ENCODE results near the gene MCM7.

The MCM7 gene

DNA sequence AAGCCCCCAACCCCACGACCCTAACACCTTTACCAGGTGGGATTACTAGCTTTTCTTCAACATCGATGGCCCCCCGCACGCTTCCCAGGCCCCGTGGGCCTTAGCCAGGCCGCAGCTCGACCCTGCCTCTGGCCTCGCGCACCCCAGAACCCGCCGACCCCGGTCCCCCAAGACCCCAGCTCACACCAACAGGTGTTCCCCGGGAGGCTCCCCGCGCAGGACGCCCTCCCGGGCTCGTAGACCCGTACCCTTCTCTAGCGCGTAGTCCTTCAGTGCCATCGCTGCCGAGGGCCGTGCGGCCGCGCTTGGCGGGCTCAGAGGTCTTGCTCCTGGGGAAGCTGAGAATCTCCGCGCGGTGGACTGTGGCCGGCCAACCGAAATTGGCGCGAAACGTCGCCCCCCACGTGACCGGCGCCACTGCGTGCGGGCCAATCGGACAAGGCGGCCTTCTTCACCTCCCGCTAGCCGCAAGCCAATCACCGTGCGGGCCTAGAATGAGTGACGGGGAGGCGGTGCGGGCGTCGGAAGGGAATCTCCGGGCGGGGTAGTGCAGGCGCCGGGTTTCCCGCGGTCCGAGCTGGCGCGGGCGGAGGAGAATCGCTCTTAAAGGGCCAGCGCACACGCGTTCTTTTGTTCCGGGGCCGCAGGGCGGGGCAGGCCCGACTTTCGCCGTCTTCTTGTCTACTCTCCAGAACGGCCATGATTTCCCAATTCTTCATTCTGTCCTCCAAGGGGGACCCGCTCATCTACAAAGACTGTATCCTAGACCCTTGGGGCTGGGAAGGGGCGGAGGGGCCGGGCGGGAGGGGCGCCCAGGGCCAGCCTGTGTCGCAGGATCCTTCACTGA is at the start of gene MCM7, which contains the start of gene AP4M1:
Gene MCM7, minus strand, starts transcription at position 382 of the 847 bp plus-strand sequence. Its CDS starts 103 bp downstream, at position 279.
Gene AP4M1, plus strand, starts transcription at position 628 of the 847 bp plus-strand sequence. Its CDS starts 72 bp downstream, at position 700.
- Histone ChIP-seq H3K9ac (ENCODE audit: low read depth, low read length, poor library complexity, severe bottlenecking) (peak within 1 kb of the TSS; percentile 100), H2AFZ (ENCODE audit: low read length) (peak within 1 kb of the TSS; percentile 61), H3K79me2 (ENCODE audit: insufficient read depth, low read length) (peaks cover 64% of the 10 kb centered on the region), H3K4me3 (ENCODE audit: low read length, poor library complexity, severe bottlenecking) (peak within 1 kb of the TSS; percentile 98), H3K36me3 (ENCODE audit: insufficient read depth, low read length) (peaks cover 40% of the 10 kb centered on the region), H4K20me1 (ENCODE audit: insufficient read depth, low read length, poor library complexity, severe bottlenecking) (peaks cover 43% of the 10 kb centered on the region), H3K27me3 (ENCODE audit: insufficient read depth, low read length, poor library complexity, severe bottlenecking) (peaks cover 9% of the 10 kb centered on the region), H3K9me3 (ENCODE audit: insufficient read depth, low read depth, low read length) (no peaks in the 10 kb centered on the region), H3K4me2 (ENCODE audit: low read depth, low read length, poor library complexity, severe bottlenecking) (peak within 1 kb of the TSS; percentile 98), H3F3A (ENCODE audit: low read depth) (no peaks in the 10 kb centered on the region), H3K9me2 (replicated peaks; ENCODE audit: low read depth, low read length) (no peaks in the 10 kb centered on the region), H3K4me1 (ENCODE audit: insufficient read depth, low read length, poor library complexity, severe bottlenecking) (peaks cover 31% of the 10 kb centered on the region)
- TF ChIP-seq, protein P1, sequence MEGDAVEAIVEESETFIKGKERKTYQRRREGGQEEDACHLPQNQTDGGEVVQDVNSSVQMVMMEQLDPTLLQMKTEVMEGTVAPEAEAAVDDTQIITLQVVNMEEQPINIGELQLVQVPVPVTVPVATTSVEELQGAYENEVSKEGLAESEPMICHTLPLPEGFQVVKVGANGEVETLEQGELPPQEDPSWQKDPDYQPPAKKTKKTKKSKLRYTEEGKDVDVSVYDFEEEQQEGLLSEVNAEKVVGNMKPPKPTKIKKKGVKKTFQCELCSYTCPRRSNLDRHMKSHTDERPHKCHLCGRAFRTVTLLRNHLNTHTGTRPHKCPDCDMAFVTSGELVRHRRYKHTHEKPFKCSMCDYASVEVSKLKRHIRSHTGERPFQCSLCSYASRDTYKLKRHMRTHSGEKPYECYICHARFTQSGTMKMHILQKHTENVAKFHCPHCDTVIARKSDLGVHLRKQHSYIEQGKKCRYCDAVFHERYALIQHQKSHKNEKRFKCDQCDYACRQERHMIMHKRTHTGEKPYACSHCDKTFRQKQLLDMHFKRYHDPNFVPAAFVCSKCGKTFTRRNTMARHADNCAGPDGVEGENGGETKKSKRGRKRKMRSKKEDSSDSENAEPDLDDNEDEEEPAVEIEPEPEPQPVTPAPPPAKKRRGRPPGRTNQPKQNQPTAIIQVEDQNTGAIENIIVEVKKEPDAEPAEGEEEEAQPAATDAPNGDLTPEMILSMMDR (conservative IDR thresholded peaks at IDR 0.05; ENCODE audit: low read length): no peak
- TF ChIP-seq EZH2phosphoT487 (IDR thresholded peaks at IDR 0.05; ENCODE audit: borderline replicate concordance): no peak

DNA sequence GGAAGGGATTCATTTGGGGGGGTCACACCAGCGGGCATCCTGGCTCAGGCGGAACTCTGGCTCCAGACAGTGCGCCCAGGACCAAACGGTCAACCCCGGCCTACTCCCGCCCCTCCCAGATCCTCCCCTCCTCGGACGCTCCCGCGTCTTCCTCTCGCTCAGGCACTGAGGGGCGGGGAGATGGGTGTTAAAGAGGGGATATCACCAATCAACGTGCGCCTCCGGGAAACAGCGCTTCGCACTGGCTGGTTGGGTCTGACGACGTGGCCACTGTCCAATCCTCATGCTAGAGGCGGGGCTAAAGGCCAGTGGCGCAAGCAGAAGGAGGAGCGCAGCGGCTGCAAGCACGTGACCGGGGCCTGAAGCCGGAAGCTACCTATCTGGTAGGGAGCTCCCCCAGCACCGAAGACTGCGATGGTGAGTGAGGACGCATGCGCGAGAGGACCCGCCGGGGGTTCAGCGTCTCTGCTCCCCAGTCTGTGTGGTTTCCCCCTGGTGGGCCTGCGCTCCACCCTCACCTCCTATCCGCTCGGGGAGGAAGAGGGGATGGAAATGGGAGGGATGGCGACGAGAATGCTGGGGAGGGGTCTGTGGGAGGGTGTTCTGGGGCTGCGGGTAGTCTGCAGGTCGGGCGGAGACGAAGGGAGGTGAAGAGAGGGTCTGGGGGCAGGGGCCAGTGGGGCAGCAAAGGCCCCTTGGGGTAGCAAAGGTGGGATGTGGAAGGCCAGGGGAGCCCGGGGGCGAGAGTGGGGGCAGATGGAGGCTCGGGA is 47.5 kb upstream of the MCM7 start, which contains the start of gene LAMTOR4:
Gene LAMTOR4, plus strand, starts transcription at position 360 of the 770 bp plus-strand sequence. Its CDS starts 55 bp downstream, at position 415.
- Histone ChIP-seq H3K36me3 (ENCODE audit: insufficient read depth, low read length) (peaks cover 4% of the 10 kb centered on the region; the same call in 1 of the 2 replicates), H3K27me3 (ENCODE audit: insufficient read depth, low read length, poor library complexity, severe bottlenecking) (no peaks in the 10 kb centered on the region), H4K20me1 (ENCODE audit: insufficient read depth, low read length, poor library complexity, severe bottlenecking) (peaks cover 4% of the 10 kb centered on the region), H3K4me3 (ENCODE audit: low read length, poor library complexity, severe bottlenecking) (peak within 1 kb of the TSS; percentile 97), H3K9me3 (ENCODE audit: insufficient read depth, low read depth, low read length) (no peaks in the 10 kb centered on the region), H3K4me2 (ENCODE audit: low read depth, low read length, poor library complexity, severe bottlenecking) (peak within 1 kb of the TSS; percentile 93), H3K79me2 (ENCODE audit: insufficient read depth, low read length) (peaks cover 30% of the 10 kb centered on the region), H3K9ac (ENCODE audit: low read depth, low read length, poor library complexity, severe bottlenecking) (peak within 1 kb of the TSS; percentile 95), H3K4me1 (ENCODE audit: insufficient read depth, low read length, poor library complexity, severe bottlenecking) (peaks cover 19% of the 10 kb centered on the region), H3F3A (ENCODE audit: low read depth) (no peaks in the 10 kb centered on the region), H3K9me2 (replicated peaks; ENCODE audit: low read depth, low read length) (no peaks in the 10 kb centered on the region), H2AFZ (ENCODE audit: low read length) (peak within 1 kb of the TSS; percentile 91)
- no peak for TF ChIP-seq EZH2phosphoT487 (IDR thresholded peaks at IDR 0.05; ENCODE audit: borderline replicate concordance)
- TF ChIP-seq, protein P1 (conservative IDR thresholded peaks at IDR 0.05; ENCODE audit: low read length): no peak

DNA sequence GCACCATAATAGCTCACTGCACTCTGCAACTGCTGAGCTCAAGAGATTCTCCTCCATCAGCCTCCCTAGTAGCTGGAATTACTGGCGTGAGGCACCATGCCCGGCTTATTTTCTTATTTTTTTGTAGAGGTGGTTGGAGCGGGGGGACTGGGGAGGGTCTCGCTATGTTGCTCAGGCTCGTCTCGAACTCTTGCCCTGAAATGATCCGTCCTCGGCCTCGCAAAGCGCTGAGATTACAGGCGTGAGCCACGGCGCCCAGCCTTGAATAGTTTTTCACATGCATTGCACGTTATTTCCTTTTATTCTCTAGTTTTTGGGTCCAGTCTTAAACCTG is 47.0 kb upstream of the MCM7 start:
- Histone ChIP-seq H3K9ac (ENCODE audit: low read depth, low read length, poor library complexity, severe bottlenecking) (peak overlapping the region; percentile 79), H2AFZ (ENCODE audit: low read length) (peak overlapping the region; percentile 90), H3K4me2 (ENCODE audit: low read depth, low read length, poor library complexity, severe bottlenecking) (peak overlapping the region; percentile 93), H3F3A (ENCODE audit: low read depth) (no peaks in the 10 kb centered on the region), H3K79me2 (ENCODE audit: insufficient read depth, low read length) (peaks cover 30% of the 10 kb centered on the region), H3K27me3 (ENCODE audit: insufficient read depth, low read length, poor library complexity, severe bottlenecking) (no peaks in the 10 kb centered on the region), H3K9me3 (ENCODE audit: insufficient read depth, low read depth, low read length) (no peaks in the 10 kb centered on the region), H3K9me2 (replicated peaks; ENCODE audit: low read depth, low read length) (no peaks in the 10 kb centered on the region), H4K20me1 (ENCODE audit: insufficient read depth, low read length, poor library complexity, severe bottlenecking) (peaks cover 4% of the 10 kb centered on the region), H3K36me3 (ENCODE audit: insufficient read depth, low read length) (no peaks in the 10 kb centered on the region), H3K4me1 (ENCODE audit: insufficient read depth, low read length, poor library complexity, severe bottlenecking) (peaks cover 19% of the 10 kb centered on the region), H3K4me3 (ENCODE audit: low read length, poor library complexity, severe bottlenecking) (peak overlapping the region; percentile 97)
- TF ChIP-seq, protein P1 (conservative IDR thresholded peaks at IDR 0.05; ENCODE audit: low read length): no peak
- TF ChIP-seq EZH2phosphoT487 (IDR thresholded peaks at IDR 0.05; ENCODE audit: borderline replicate concordance): no peak
